Measurements from ENCODE around the gene RAVER2.
"Not testable (repeated sequence)": the region's sequence is repeated elsewhere in the genome, so short reads cannot be mapped to it uniquely, and the experiment has no call there.

The RAVER2 gene

GRCh38 chr1:64759968-64760367 is 15.1 kb downstream of the RAVER2 start:
- Histone ChIP-seq H3K36me3 (no peaks in the 10 kb centered on the region), H3K4me1 (no peaks in the 10 kb centered on the region), H3K27me3 (no peaks in the 10 kb centered on the region), H3K9me3 (no peaks in the 10 kb centered on the region), H3K4me3 (ENCODE audit: low read depth, low read length) (no peak overlapping the region)
- no peak for DNase-seq
- TF ChIP-seq, protein P1, sequence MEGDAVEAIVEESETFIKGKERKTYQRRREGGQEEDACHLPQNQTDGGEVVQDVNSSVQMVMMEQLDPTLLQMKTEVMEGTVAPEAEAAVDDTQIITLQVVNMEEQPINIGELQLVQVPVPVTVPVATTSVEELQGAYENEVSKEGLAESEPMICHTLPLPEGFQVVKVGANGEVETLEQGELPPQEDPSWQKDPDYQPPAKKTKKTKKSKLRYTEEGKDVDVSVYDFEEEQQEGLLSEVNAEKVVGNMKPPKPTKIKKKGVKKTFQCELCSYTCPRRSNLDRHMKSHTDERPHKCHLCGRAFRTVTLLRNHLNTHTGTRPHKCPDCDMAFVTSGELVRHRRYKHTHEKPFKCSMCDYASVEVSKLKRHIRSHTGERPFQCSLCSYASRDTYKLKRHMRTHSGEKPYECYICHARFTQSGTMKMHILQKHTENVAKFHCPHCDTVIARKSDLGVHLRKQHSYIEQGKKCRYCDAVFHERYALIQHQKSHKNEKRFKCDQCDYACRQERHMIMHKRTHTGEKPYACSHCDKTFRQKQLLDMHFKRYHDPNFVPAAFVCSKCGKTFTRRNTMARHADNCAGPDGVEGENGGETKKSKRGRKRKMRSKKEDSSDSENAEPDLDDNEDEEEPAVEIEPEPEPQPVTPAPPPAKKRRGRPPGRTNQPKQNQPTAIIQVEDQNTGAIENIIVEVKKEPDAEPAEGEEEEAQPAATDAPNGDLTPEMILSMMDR (IDR thresholded peaks at IDR 0.05; ENCODE audit: low read depth, low read length): no peak

GRCh38 chr1:64765012-64765411 is 20.1 kb downstream of the RAVER2 start:
- TF ChIP-seq, protein P1 (IDR thresholded peaks at IDR 0.05; ENCODE audit: low read depth, low read length): no peak
- no peak for DNase-seq
- Histone ChIP-seq H3K27me3 (no peaks in the 10 kb centered on the region), H3K36me3 (no peaks in the 10 kb centered on the region), H3K9me3 (no peaks in the 10 kb centered on the region), H3K4me1 (no peaks in the 10 kb centered on the region), H3K4me3 (ENCODE audit: low read depth, low read length) (no peak overlapping the region)

DNA sequence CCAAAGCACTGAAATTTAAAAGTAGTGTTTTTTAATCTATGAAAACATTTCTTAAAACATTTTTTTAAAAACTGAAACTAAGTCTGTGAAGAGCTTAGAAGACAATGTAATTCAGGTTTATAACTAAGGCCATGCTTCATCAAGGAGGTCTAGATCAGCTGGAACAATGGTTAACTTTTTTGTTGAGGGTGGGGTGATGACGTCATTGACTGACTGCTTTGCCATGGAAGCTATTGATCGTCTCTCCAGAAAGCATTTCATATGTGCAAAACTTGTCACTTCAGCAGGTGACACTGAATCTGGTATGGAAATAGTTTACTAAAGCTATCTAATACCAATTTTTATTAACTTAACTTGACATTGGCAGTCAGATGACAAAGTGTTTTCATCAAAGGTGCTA is 21.0 kb downstream of the RAVER2 start:
- Histone ChIP-seq H3K4me3 (ENCODE audit: low read depth, low read length) (no peak overlapping the region), H3K36me3 (no peaks in the 10 kb centered on the region), H3K4me1 (no peaks in the 10 kb centered on the region), H3K27me3 (no peaks in the 10 kb centered on the region), H3K9me3 (no peaks in the 10 kb centered on the region)
- TF ChIP-seq, protein P1 (IDR thresholded peaks at IDR 0.05; ENCODE audit: low read depth, low read length): no peak
- DNase-seq: no peak

DNA sequence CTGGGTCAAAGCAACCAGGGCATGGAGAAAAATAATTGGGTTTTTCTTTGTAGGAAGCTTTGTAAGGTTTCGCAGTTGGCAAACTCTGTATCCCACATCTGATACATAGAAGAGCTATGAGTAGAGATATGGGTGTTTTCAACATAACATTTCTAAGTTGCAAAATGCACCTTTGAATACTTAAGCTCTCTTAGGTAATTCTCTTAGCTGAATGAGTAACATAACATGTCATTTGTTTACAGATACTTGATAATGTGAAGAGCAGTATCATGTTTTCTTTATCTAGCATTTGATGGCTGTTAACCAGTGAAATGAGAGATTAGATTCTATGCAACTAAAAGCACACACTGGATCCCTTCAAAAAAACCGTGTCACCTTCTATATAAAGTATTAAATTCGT is 21.6 kb downstream of the RAVER2 start:
- TF ChIP-seq, protein P1 (IDR thresholded peaks at IDR 0.05; ENCODE audit: low read depth, low read length): no peak
- H3K4me3 ChIP-seq (ENCODE audit: low read depth, low read length): no peak overlapping the region
- H3K27me3 ChIP-seq: no peaks in the 10 kb centered on the region
- no peaks in the 10 kb centered on the region for H3K36me3 ChIP-seq
- no peaks in the 10 kb centered on the region for H3K4me1 ChIP-seq
- no peak for DNase-seq
- H3K9me3 ChIP-seq: no peaks in the 10 kb centered on the region

DNA sequence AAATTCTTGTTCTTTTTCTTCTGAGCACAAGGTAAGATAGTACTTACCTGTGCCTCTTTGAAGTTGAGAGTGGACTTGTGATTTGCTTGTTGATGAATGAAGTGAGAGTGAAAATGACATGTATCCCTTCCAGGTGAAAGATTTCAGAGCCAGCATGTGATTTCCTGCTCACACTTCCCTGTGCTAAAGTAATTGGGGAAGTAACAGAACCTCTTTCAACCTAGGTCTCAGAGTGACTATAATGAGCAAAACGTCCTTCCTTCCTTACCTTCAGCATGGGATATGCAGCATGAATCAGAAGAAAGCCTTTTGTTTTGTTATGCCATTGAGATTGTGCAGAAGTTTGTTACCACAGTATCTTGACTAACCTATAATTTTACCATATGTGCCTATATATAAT is 24.6 kb downstream of the RAVER2 start:
- DNase-seq: no peak
- Histone ChIP-seq H3K27me3 (no peaks in the 10 kb centered on the region), H3K36me3 (no peaks in the 10 kb centered on the region), H3K4me1 (no peaks in the 10 kb centered on the region), H3K9me3 (no peaks in the 10 kb centered on the region), H3K4me3 (ENCODE audit: low read depth, low read length) (no peak overlapping the region)
- TF ChIP-seq, protein P1 (IDR thresholded peaks at IDR 0.05; ENCODE audit: low read depth, low read length): no peak

- Histone ChIP-seq H3K4me3 (ENCODE audit: low read depth, low read length) (no peak overlapping the region), H3K36me3 (no peaks in the 10 kb centered on the region), H3K9me3 (no peaks in the 10 kb centered on the region), H3K4me1 (no peaks in the 10 kb centered on the region), H3K27me3 (no peaks in the 10 kb centered on the region)
- no peak for DNase-seq
- TF ChIP-seq, protein P1 (IDR thresholded peaks at IDR 0.05; ENCODE audit: low read depth, low read length): no peak
Measured at GRCh38 chr1:64769971-64770370, 25.1 kb downstream of the RAVER2 start.

DNA sequence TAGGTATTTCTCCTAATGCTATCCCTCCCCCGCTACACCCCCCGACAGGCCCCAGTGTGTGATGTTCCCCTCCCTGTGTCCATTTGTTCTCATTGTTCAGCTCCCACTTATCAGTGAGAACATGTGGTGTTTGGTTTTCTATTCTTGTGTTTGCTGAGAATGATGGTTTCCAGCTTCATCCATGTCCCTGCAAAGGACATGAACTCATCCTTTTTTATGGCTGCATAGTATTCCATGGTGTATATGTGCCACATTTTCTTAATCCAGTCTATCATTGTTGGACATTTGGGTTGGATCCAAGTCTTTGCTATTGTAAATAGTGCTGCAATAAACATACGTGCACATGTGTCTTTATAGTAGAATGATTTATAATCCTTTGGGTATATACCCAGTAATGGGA is 28.4 kb downstream of the RAVER2 start:
- not testable (repeated sequence) for DNase-seq; H3K27me3 ChIP-seq; H3K9me3 ChIP-seq; H3K4me3 ChIP-seq (ENCODE audit: low read depth, low read length); H3K36me3 ChIP-seq; H3K4me1 ChIP-seq

Measured in BE2C (cell line).